Measurements from ENCODE around the gene CLDND2.

- TF ChIP-seq CTCF (IDR thresholded peaks at IDR 0.05) (no peak), POLR2A (IDR thresholded peaks at IDR 0.05) (no peak)
Measured at GRCh38 chr19:51370230-51370629, 1.4 kb upstream of the CLDND2 start.
